GM12865 (cell line): Measurements from ENCODE around the gene MYCBP2.
"Not testable (repeated sequence)": the region's sequence is repeated elsewhere in the genome, so short reads cannot be mapped to it uniquely, and the experiment has no call there.

Source experiments
- DNase-seq: peaks from one replicate; pipeline ENCODE4 v3.0.0; 2010; ENCODE audit warnings: low read depth
- H3K4me3 ChIP-seq: 2 replicates; pipeline ENCODE4 v1.5.1; 2011; ENCODE audit warnings: mild to moderate bottlenecking, low read depth, low read length, control low read depth
- TF ChIP-seq, protein P1 (sequence below): IDR thresholded peaks from 2 replicates; pipeline ENCODE4 v1.5.1; 2011; ENCODE audit warnings: low read length, control low read depth, low read depth, inconsistent platforms; ENCODE audit not compliant: insufficient read depth; ENCODE audit errors: missing control alignments

MYCBP2 gene

DNA sequence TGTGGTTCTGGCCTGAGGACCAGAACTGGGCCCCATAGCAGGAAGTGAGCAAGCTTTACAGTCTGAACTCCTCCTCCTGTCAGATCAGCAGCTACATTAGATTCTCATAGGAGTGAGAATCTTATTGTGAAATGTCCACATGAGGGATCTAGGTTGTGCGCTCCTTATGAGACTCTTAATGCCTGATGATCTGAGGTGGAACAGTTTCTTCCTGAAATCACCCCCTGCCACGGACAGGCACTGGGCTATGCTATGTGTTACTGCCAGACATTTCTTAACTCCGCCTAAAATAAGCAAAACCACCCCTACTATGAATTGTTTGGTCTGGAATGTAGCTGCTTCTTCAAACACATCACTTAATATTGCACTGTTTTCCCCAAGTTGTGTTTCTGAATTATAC, 304.6 kb downstream of the MYCBP2 start:
- DNase-seq: no peak
- no peak overlapping the region for H3K4me3 ChIP-seq
- TF ChIP-seq, protein P1, sequence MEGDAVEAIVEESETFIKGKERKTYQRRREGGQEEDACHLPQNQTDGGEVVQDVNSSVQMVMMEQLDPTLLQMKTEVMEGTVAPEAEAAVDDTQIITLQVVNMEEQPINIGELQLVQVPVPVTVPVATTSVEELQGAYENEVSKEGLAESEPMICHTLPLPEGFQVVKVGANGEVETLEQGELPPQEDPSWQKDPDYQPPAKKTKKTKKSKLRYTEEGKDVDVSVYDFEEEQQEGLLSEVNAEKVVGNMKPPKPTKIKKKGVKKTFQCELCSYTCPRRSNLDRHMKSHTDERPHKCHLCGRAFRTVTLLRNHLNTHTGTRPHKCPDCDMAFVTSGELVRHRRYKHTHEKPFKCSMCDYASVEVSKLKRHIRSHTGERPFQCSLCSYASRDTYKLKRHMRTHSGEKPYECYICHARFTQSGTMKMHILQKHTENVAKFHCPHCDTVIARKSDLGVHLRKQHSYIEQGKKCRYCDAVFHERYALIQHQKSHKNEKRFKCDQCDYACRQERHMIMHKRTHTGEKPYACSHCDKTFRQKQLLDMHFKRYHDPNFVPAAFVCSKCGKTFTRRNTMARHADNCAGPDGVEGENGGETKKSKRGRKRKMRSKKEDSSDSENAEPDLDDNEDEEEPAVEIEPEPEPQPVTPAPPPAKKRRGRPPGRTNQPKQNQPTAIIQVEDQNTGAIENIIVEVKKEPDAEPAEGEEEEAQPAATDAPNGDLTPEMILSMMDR: no peak

DNA sequence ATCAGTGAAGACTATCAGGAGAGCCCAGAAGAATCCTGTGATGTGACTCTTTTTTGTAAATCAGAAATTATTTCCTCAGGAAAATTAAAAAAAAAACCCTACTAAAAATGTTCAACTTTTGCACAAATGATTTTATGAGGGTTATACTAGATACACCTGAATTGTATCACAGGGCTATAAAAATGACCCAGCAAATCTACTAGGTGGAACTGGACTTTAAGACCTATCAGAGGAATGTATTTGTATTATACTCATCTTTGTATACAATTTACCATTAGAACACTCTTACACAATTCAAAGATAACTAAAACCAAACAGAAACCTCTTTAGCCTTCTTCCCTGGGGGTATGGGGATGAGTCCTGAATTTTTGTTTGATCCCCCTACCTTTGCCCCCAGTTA, 307.1 kb downstream of the MYCBP2 start:
- H3K4me3 ChIP-seq: no peak overlapping the region
- no peak for DNase-seq
- TF ChIP-seq, protein P1: no peak

DNA sequence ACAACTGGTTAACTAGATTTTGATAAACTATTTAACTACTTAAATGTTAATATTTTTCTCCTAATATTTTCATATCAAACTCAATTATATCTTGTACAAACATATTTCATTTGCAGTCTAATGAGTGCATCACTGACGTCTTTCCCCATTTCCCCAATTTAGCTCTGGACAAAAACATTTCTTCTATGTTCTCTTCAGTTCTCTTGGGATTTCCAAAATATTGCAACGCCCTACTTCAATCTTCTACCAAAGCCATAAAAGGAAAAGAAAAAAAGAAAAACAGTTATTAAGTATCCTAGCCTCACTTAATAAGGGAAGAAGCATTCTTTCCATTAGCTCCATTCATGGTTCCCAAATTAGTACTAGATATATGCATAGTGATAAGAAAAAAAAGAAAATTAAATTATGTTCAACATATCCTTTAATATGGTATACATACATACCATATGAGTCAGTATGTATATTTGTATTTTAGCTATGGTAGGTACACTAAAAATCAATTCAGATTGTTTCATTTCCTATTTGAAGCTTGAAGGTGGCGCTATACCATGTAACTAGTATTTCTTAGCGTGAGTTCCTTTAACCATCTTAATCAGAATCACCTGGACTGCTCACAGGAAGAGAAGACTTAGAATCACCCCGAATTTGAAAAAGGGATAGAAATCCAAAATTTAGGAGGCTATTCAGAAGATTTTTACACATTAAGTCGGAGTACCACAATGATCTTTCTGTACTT, 309.8 kb downstream of the MYCBP2 start:
- TF ChIP-seq, protein P1: no peak
- no peak for DNase-seq
- no peak overlapping the region for H3K4me3 ChIP-seq

DNA sequence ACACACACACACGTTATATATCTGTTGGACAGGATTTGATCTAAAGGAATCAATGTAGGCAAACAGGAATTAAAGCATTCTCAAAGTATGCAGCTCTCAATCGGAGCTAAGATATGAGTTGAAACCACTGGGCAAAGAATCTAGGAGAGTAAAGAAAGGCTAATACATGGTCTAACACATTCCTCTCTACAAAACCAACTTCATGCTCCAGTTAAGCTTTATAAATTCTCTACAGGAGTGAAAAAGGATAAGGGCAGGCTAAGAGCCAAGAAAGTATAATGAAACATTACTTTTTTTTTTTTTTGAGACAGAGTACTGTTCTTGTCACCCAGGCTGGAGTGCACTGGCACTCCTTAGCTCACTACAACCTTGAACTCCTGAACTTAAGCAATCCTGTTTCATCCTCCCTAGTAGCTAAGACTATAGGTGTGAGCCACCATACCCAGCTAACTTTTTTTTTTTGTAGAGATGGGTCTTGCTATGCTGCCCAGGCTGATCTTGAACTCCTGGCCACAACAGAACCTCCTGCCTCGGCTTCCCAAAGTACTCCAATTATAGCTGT, 310.6 kb downstream of the MYCBP2 start:
- TF ChIP-seq, protein P1: no peak
- H3K4me3 ChIP-seq: no peak overlapping the region
- no peak for DNase-seq

DNA sequence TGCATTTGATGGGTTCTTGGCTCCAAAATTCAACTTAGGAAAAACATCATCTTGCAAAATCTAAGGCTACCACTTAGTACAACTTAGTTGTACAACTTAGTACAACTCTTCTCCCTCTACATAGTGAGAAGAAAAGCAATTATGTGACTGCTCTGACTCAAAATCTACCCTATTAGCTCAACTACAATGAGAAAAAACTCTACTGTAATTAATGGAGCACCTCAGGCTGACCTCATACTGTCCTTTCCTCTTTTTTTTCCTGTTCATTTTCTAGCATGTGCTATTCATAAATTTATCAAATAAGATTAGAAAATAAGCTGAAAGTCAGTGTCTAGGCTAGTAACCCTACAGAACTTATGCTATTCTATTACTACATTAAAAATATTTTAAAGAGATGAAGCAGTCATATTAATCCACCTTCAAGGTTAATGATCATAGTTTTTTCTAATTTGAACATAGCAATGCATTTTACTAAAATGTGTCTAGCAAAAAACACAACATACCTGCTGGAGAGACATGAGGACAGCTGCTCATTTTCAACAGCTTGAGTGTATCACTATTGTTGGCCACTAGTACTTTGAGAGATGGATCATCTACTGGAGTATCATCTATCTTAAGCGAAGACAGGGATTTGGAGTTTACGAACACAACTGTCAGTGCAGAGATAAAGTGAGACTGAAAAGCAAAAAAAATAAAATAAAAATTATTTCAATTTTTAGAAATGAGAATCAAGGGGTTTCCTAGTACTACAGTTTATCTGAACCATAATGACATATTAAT, 311.8 kb downstream of the MYCBP2 start:
- TF ChIP-seq, protein P1: no peak
- no peak for DNase-seq
- H3K4me3 ChIP-seq: no peak overlapping the region

DNA sequence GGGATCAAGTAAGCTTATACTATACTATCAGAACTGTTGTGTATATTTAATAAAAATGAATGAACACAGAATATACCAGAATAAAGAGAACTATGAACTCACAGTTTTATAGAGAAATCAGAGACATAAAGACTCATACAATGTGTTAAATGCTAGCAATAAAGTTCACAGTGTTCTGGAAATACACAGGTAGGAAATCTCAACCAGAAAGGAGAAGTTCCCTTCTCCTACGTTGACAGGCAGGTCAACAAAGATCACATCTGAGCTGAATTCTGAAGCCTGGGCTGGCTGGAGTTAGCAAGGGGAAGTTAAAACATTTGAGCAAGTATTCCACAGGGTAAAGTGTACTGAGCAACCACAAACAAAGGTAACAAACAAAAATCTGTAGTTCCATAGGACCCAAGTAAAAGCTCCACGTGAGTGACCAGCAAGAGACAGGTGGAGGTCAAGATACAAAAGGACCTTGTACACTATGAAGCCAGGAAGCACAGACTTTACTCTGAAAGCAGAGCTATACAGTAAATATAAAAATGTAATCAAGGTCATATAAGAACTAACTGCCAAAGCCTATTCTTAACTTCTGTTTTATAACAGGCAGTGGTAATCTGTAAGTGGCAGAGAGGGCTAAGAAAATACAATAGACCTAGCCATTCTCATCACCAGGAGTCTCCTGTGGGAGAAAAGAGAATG, 312.9 kb downstream of the MYCBP2 start:
- no peak for DNase-seq
- TF ChIP-seq, protein P1: no peak
- no peak overlapping the region for H3K4me3 ChIP-seq

DNA sequence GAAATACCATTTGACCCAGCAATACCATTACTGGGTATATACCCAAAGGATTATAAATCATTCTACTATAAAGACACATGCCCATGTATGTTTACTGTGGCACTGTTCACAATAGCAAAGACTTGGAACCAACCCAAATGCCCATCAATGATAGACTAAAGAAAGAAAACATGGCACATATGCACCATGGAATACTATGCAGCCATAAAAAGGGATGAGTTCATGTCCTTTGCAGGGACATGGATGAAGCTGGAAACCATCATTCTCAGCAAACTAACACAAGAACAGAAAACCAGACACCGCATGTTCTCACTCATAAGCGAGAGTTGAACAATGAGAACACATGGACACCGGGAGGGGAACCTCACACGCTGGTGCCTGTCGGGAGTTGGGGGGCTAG, 317.2 kb downstream of the MYCBP2 start:
- H3K4me3 ChIP-seq, DNase-seq: not testable (repeated sequence)
